NCI-H1092 treated with DMSO at 0.1 percent for 48 hours (cell line): ENCODE measurements around the gene WNT5B.

Experiments used
- DNase-seq: peaks from one replicate; lab custom pipeline; 2025; lab: John Stamatoyannopoulos, UW

Gene WNT5B

GRCh38 chr12:1630133-1630826 lies 1.2 kb downstream of the WNT5B start:
- peak; percentile 67 for DNase-seq

DNA sequence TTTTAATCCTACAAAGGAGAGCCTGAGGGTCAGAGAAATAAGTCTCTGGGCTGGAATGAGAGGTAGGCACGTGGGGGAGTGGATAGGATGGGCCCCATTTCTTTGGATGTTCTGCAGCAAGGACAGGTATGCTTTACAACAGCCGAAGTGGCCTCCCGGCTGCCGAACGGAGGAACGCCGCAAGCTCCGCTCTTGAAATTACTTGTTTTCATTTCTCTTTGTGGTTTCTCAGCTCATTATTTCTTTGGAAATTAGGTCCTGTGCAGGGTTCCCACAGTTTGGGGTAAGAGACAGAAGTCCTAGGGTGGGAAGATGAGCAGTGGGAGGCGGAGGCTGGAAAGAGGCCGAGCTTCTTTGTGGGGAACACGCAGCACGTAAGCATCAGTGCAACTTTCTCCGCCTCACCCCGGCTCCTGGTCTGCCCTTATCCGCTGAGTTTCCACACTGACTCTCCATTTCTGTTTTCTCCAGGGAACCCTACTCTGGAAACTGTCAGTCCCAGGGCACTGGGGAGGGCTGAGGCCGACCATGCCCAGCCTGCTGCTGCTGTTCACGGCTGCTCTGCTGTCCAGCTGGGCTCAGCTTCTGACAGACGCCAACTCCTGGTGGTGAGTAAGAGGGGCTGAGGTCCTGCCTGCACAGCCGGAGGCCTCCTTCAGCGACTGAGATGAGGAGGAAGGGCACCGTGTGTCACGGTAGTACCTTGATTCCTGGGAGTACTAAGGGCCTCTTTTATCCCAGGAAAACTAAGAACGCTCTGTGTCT lies 2.0 kb downstream of the WNT5B start:
- DNase-seq, result no peak

GRCh38 chr12:1632702-1633101 lies 3.7 kb downstream of the WNT5B start:
- DNase-seq, result no peak

- no peak for DNase-seq
Observed at GRCh38 chr12:1633459-1633858, 4.4 kb downstream of the WNT5B start.

DNA sequence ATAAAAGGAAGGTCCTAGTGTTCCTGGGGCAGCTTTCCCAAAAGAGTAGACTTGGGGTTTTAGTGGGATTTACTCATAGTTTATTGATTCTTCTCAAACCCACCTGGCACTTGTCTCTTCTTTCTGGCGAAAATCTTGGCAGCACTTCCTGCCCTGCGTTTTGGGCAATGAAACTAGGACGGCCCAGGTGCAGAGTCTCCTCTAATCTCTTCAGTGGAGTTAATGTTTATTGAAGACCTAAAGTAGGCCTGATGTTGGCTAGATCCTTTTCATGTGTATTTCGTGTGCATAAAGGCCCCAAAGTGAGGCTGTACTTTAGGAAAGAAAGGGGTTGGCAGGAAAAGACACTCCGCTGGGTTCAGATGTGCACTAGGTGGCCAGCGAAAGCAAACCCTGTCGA lies 5.1 kb downstream of the WNT5B start:
- no peak for DNase-seq

- DNase-seq, result peak; percentile 81
Observed at GRCh38 chr12:1634590-1635191, 5.7 kb downstream of the WNT5B start.

DNA sequence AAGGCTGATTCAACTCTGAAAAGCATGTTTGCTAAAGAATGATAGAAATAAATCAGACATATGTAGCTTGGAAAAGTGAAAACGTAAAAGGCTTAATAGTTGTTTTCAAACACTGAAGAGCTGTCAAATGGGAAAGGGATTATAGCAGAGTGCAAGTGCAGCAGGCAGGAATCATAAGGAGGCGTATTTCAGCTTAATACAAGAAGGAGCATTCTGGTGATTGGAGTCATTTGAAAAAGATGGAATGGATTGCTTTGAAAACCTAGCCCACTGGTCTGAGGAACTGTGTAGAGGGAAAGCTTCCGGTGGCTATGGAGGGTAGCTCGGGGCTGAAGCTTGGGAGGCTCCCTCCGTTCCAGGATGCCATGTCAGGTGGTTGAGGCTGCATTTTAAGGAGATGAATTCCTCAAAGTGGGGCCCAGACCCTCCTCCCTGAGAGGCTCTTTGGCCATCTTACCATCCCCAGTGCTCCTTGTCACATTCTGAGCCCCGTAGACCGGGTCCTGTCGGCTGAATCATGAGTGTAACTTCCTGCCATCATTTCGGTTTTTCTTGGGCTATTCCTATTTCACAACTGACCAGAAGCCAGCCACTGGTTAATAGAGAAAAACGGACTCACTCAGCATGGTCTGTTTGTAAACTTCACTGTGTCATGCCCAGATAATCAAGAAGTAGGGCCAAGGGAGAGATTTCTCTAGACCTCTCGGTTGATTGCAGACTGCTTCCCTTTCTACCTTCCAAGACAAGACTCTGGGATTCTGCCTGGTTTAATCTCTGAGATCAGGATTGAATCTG lies 6.5 kb downstream of the WNT5B start:
- no peak for DNase-seq

GRCh38 chr12:1638203-1638602 lies 9.2 kb downstream of the WNT5B start:
- DNase-seq, result no peak

DNA sequence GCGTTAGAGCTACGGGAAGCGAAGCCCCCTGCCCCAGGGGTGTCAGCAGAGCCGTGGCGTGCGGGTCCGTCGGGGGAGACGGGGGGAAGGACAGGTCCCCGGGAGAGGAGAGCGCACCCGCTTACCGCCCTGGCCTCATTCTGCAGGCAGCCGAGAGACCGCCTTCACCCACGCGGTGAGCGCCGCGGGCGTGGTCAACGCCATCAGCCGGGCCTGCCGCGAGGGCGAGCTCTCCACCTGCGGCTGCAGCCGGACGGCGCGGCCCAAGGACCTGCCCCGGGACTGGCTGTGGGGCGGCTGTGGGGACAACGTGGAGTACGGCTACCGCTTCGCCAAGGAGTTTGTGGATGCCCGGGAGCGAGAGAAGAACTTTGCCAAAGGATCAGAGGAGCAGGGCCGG lies 10.5 kb downstream of the WNT5B start:
- no peak for DNase-seq

DNA sequence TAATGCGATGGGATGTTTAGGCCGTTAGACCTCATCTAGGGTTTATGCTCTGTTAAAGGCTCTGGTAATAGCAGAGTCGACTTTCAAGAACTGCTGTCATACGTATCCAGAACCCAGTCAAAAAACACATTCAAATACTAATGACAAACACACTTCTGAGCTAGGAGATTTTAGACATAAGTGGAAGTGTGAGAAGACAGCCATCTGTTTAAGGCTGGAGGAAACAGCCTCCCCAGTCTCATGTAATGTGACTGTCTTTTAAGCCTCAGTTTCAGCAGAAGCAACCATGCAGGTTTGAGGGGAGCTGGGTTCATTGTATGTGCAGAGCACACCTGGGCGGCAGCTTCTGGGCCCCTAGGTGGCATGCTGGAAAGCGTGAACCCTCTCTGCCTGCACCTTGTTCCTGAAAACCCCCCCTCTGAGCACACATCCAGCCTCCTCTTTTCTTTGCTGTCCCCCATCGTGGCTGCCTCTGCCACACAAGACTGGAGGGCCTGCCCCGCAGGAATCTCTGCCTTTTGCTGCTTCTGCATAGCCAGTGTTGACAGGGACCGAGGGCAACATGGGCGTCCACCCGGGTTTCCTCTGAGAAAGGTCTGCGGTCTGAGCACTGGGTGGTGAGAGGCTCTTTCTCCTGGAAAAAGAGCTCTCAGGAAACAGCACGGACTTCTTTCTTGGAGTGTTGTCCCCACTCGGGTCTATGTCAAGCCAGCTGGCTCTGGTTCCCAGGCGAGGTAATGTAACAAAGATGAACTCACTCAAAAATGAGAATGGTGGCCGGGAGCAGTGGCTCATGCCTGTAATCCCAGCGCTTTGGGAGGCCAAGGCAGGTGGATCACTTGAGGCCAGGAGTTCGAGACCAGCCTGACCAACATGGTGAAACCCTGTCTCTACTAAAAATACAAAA lies 11.6 kb downstream of the WNT5B start:
- DNase-seq, result peak; percentile 28

GRCh38 chr12:1642513-1642912 lies 13.5 kb downstream of the WNT5B start:
- DNase-seq, result peak; percentile 68

DNA sequence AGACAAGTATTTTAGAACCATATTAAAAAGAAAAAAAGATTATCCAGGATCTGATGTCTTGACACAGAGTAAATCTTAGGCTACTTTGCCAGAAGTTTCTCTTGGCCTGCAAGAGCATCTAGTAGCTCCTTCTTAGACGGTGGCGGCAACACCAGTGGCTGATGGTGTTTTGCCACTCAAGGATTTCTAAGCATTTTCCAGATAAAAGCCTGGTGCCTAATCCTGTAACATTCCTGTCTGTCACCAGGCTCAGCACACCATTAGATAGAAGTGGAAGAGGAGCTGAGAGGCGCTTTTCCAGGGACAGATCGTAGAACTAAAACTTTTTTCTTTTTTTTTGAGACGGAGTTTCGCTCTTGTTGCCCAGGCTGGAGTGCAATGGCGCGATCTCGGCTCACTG lies 14.0 kb downstream of the WNT5B start:
- no peak for DNase-seq

- peak; percentile 86 for DNase-seq
Observed at GRCh38 chr12:1643905-1644533, 15.0 kb downstream of the WNT5B start.

- peak; percentile 95 for DNase-seq
Observed at GRCh38 chr12:1644534-1645438, 15.8 kb downstream of the WNT5B start.

DNA sequence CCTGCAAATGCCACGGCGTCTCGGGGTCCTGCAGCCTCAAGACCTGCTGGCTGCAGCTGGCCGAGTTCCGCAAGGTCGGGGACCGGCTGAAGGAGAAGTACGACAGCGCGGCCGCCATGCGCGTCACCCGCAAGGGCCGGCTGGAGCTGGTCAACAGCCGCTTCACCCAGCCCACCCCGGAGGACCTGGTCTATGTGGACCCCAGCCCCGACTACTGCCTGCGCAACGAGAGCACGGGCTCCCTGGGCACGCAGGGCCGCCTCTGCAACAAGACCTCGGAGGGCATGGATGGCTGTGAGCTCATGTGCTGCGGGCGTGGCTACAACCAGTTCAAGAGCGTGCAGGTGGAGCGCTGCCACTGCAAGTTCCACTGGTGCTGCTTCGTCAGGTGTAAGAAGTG lies 16.8 kb downstream of the WNT5B start:
- no peak for DNase-seq

GRCh38 chr12:1646569-1647284 lies 17.7 kb downstream of the WNT5B start:
- DNase-seq, result no peak

GRCh38 chr12:1647285-1647669 lies 18.2 kb downstream of the WNT5B start:
- DNase-seq, result no peak

DNA sequence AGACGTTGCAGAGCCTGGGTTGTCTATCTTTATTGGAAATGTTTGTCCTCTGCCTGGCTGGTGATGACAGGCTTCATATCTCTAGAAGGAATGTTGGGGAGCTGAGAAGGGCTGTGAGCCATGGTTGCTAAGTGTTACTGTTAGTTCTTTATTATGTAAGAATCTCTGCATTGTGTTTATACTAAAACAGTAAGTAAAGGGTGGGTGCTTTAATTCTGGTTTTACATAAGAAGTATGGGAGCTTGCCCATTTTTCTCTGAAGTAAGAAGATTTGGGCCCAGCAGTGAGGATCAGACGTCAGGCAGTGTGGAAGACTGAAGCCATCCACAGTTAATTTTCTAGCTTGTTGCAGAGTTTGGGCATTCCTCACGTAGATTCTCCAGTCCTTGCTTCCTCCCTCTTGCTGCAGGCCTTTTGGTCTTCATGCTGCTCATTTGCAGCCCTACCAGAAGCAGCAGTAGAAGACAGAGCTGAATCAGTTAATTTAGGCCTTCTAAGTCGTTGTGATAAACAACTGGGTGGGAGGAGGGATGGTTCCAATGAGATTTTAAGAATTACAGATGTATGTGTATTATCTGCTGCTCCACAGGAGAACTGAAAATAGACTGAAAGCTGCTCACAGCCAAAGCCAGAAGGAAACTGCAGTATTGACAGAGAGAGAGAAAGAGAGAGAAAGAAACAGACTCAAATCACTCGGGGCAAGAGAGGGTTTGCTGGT lies 21.4 kb downstream of the WNT5B start:
- DNase-seq, result no peak

DNA sequence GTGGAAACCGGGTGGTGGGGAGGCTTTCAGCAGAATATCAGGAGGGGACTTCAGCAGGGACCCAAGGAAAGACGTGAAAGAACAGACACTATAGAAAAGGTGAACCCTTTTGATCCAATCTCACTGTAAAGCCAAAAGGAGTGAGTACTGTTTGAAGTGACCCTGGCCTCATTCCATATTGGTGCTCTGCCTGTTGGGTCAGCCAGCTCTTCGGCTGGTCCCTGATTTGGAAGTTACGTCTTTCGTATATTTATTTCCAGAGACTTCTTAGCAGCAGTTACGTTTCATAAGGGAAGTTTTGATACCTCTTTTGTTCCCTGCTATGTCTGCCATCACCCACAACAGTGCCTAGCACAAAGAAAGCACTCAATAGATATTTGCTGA lies 21.9 kb downstream of the WNT5B start:
- DNase-seq, result no peak
